Osteoblast (primary cell): ENCODE measurements around the gene FAM161A. TPM values are rescaled to one million over a fixed set of nuclear protein-coding genes. Genes with fewer than 3 reads are reported as not detected.

Experiments used
- DNase-seq: peaks from one replicate; pipeline ENCODE4 v3.0.0; 2011; ENCODE audit warnings: low spot score, mixed read lengths; ENCODE audit not compliant: insufficient read length; ENCODE audit errors: missing footprints
- H2AFZ ChIP-seq: 2 replicates; pipeline ENCODE4 v1.6.0; 2011; ENCODE audit warnings: mild to moderate bottlenecking, low read length
- H3K27ac ChIP-seq: 2 replicates; pipeline ENCODE4 v1.5.1; 2011; ENCODE audit warnings: mild to moderate bottlenecking, low read depth, low read length, moderate library complexity
- H3K27me3 ChIP-seq: 2 replicates; pipeline ENCODE4 v1.6.0; 2012; ENCODE audit warnings: mild to moderate bottlenecking, control low read depth, inconsistent platforms, low read length, moderate library complexity; ENCODE audit not compliant: insufficient read depth
- H3K36me3 ChIP-seq: 2 replicates; pipeline ENCODE4 v1.5.1; 2011; ENCODE audit warnings: mild to moderate bottlenecking, low read length, control low read depth, moderate library complexity; ENCODE audit not compliant: insufficient read depth
- H3K4me1 ChIP-seq: 2 replicates; pipeline ENCODE4 v1.5.1; 2011; ENCODE audit warnings: mild to moderate bottlenecking, low read length, control low read depth, moderate library complexity; ENCODE audit not compliant: insufficient read depth
- H3K4me2 ChIP-seq: 2 replicates; pipeline ENCODE4 v1.6.0; 2011; ENCODE audit warnings: mild to moderate bottlenecking, low read length; ENCODE audit not compliant: insufficient read depth
- H3K4me3 ChIP-seq: fragments of 200-600 bp; sonication (generic); 3 replicates; pipeline ENCODE4 v1.5.1; 2012; ENCODE audit warnings: mild to moderate bottlenecking, low read length, inconsistent platforms; ENCODE audit not compliant: insufficient read depth
- H3K79me2 ChIP-seq: 2 replicates; pipeline ENCODE4 v1.6.0; 2012; ENCODE audit warnings: mild to moderate bottlenecking, low read length, control low read depth, inconsistent platforms; ENCODE audit not compliant: insufficient read depth
- H3K9me3 ChIP-seq: 2 replicates; pipeline ENCODE4 v1.5.1; 2011; ENCODE audit warnings: low read depth, low read length, control low read depth
- H4K20me1 ChIP-seq: 2 replicates; pipeline ENCODE4 v1.6.0; 2012; ENCODE audit warnings: mild to moderate bottlenecking, low read length, control low read depth; ENCODE audit not compliant: insufficient read depth
- total RNA-seq: library from RNA; depleted of rRNA; stranded (reverse); fragments of >200 nt; gene quantifications from 2 replicates; pipeline ENCODE4 v1.2.3, GENCODE V29; 2012
- TF ChIP-seq, protein P1 (sequence below): IDR thresholded peaks from 2 replicates; pipeline ENCODE4 v1.5.1; 2011; ENCODE audit warnings: mild to moderate bottlenecking, low read depth, low read length, moderate library complexity; ENCODE audit errors: extremely low read depth

Gene FAM161A
- total RNA-seq, 1 donor: 3.3 TPM

GRCh38 chr2:61888267-61889055 lies 34.6 kb upstream of the FAM161A start, which contains the start of gene CCT4:
TSS of gene CCT4 (minus strand) at chr2:61888656. CDS start at chr2:61888507, 149 bp downstream.
- TF ChIP-seq, protein P1, sequence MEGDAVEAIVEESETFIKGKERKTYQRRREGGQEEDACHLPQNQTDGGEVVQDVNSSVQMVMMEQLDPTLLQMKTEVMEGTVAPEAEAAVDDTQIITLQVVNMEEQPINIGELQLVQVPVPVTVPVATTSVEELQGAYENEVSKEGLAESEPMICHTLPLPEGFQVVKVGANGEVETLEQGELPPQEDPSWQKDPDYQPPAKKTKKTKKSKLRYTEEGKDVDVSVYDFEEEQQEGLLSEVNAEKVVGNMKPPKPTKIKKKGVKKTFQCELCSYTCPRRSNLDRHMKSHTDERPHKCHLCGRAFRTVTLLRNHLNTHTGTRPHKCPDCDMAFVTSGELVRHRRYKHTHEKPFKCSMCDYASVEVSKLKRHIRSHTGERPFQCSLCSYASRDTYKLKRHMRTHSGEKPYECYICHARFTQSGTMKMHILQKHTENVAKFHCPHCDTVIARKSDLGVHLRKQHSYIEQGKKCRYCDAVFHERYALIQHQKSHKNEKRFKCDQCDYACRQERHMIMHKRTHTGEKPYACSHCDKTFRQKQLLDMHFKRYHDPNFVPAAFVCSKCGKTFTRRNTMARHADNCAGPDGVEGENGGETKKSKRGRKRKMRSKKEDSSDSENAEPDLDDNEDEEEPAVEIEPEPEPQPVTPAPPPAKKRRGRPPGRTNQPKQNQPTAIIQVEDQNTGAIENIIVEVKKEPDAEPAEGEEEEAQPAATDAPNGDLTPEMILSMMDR: no peak
- no peaks in the 10 kb centered on the region for H3K9me3 ChIP-seq
- H2AFZ ChIP-seq: peak within 1 kb of the TSS; percentile 94
- peak within 1 kb of the TSS; percentile 99 for H3K27ac ChIP-seq
- H3K4me3 ChIP-seq: peak within 1 kb of the TSS; percentile 100
- no peaks in the 10 kb centered on the region for H3K27me3 ChIP-seq
- peaks cover 8% of the 10 kb centered on the region for H3K4me1 ChIP-seq
- peak; percentile 89 for DNase-seq
- peaks cover 17% of the 10 kb centered on the region for H3K36me3 ChIP-seq
- peaks cover 48% of the 10 kb centered on the region for H3K79me2 ChIP-seq
- H3K4me2 ChIP-seq: peak within 1 kb of the TSS; percentile 91
- peaks cover 38% of the 10 kb centered on the region for H4K20me1 ChIP-seq

DNA sequence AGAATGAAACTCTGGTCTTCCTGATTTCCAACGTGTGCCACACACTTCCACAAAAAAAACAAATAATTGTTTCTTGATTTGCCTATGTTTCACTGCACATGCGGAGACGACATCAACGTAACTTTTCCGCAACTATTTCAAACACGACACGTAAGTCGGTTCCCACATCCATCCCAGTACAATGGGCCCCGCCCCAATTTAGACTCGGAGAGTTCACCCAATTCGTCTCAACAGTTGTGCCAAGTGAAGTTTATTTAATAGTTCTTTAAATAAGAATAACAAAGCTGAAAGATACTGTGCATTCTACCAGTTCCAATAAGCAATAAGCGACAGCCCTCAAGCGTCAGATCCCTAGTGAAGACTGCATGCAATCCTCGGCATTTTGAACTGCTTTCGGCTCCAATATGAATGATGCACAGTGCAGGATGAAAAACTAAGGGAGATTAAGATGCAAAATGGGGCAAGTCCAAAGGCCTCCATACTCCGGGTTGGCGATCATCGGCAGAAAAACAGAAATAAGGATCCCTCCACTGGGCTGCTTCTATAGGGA lies 33.9 kb upstream of the FAM161A start:
- TF ChIP-seq, protein P1: no peak
- Histone ChIP-seq H3K79me2 (peaks cover 52% of the 10 kb centered on the region), H3K27me3 (no peaks in the 10 kb centered on the region), H3K9me3 (no peaks in the 10 kb centered on the region), H2AFZ (peak overlapping the region; percentile 94), H3K4me1 (peaks cover 8% of the 10 kb centered on the region), H4K20me1 (peaks cover 38% of the 10 kb centered on the region), H3K36me3 (peaks cover 24% of the 10 kb centered on the region), H3K4me2 (peak overlapping the region; percentile 91), H3K4me3 (peak overlapping the region; percentile 100), H3K27ac (peak overlapping the region; percentile 99)
- DNase-seq: no peak

- H3K27me3 ChIP-seq: no peaks in the 10 kb centered on the region
- DNase-seq: no peak
- H4K20me1 ChIP-seq: peaks cover 38% of the 10 kb centered on the region
- H3K4me1 ChIP-seq: peaks cover 8% of the 10 kb centered on the region
- peaks cover 54% of the 10 kb centered on the region for H3K79me2 ChIP-seq
- no peak overlapping the region for H2AFZ ChIP-seq
- H3K9me3 ChIP-seq: no peaks in the 10 kb centered on the region
- TF ChIP-seq, protein P1: no peak
- H3K4me2 ChIP-seq: peak overlapping the region; percentile 91
- peaks cover 41% of the 10 kb centered on the region for H3K36me3 ChIP-seq
- no peak overlapping the region for H3K27ac ChIP-seq
- peak overlapping the region; percentile 100 for H3K4me3 ChIP-seq
Measured at GRCh38 chr2:61885896-61886603, 32.2 kb upstream of the FAM161A start.
